SK-N-SH (cell line): Measurements from ENCODE around the gene GNAS. TPM values are rescaled to one million over a fixed set of nuclear protein-coding genes. Genes with fewer than 3 reads are reported as not detected.

Experiments used
- CTCF ChIA-PET: fragments of 300-600, 350-600 bp; formaldehyde crosslinking; extraction: SDS; loops from one replicate; lab custom pipeline; 2021; lab: Yijun Ruan, JAX
- POLR2A ChIA-PET: fragments of 350-600 bp; sonication (Branson Sonifier 250); formaldehyde crosslinking; extraction: SDS; loops from one replicate; lab custom pipeline; 2020; ENCODE audit warnings: antibody characterized with exemption, inconsistent platforms; lab: Yijun Ruan, JAX
- DNase-seq: peaks from one replicate; pipeline ENCODE4 v3.0.0; 2012
- H2AFZ ChIP-seq: fragments of 200-600 bp; sonication (generic); 2 replicates; pipeline ENCODE4 v1.8.1; 2016; ENCODE audit warnings: antibody characterized with exemption, mild to moderate bottlenecking, low read depth
- H3F3A ChIP-seq: fragments of 200-600 bp; sonication (generic); replicated peaks from 2 replicates; pipeline ENCODE3; 2016; ENCODE audit warnings: antibody characterized with exemption, mild to moderate bottlenecking; ENCODE audit not compliant: insufficient read depth
- H3K27ac ChIP-seq, 2 experiments: fragments of 200-500 bp in 1 of 2; fragments of 200-600 bp in 1 of 2; sonication (Bioruptor generic) in 1 of 2; sonication (generic), shearing (Covaris generic) in 1 of 2; 2 replicates each; pipeline versions ENCODE4 v1.5.1 to v1.6.1; 2014 to 2016; ENCODE audit warnings: low read depth in 2 of 2, inconsistent platforms in 1 of 2, low read length in 1 of 2, mild to moderate bottlenecking in 1 of 2, mixed read lengths in 1 of 2
- H3K27me3 ChIP-seq: fragments of 200-600 bp; sonication (generic), shearing (Covaris generic); 2 replicates; pipeline ENCODE4 v1.6.1; 2016; ENCODE audit warnings: mixed run types; ENCODE audit not compliant: insufficient read depth
- H3K36me3 ChIP-seq, 2 experiments: fragments of 200-500 bp in 1 of 2; fragments of 200-600 bp in 1 of 2; sonication (Bioruptor generic) in 1 of 2; sonication (generic) in 1 of 2; replicated peaks in 1 of 2; 2 replicates each; pipeline versions ENCODE3 to v1.5.1; 2014 to 2016; ENCODE audit warnings: low read length in 1 of 2, mild to moderate bottlenecking in 1 of 2; ENCODE audit not compliant: insufficient read depth in 2 of 2, control insufficient read depth in 1 of 2
- H3K4me1 ChIP-seq, 2 experiments: fragments of 200-500 bp in 1 of 2; fragments of 200-600 bp in 1 of 2; sonication (Bioruptor generic) in 1 of 2; sonication (generic), shearing (Covaris generic) in 1 of 2; 2 replicates each; pipeline versions ENCODE4 v1.5.1 to v1.6.1; 2014 to 2016; ENCODE audit warnings: low read depth in 1 of 2, low read length in 1 of 2, mixed run types in 1 of 2; ENCODE audit not compliant: insufficient read depth in 2 of 2, control insufficient read depth in 1 of 2
- H3K4me2 ChIP-seq: fragments of 200-600 bp; sonication (generic), shearing (Covaris generic); 2 replicates; pipeline ENCODE4 v1.6.1; 2017; ENCODE audit warnings: mixed run types
- H3K4me3 ChIP-seq, 2 experiments: fragments of 200-500 bp in 1 of 2; fragments of 200-600 bp in 1 of 2; sonication (Bioruptor generic) in 1 of 2; sonication (generic), shearing (Covaris generic) in 1 of 2; 2 replicates each; pipeline versions ENCODE4 v1.5.1 to v1.8.1; 2014 to 2016; ENCODE audit warnings: low read depth in 2 of 2, inconsistent platforms in 1 of 2, low read length in 1 of 2, mild to moderate bottlenecking in 1 of 2, mixed read lengths in 1 of 2, moderate library complexity in 1 of 2
- H3K79me2 ChIP-seq: fragments of 200-600 bp; sonication (generic); 2 replicates; pipeline ENCODE4 v1.8.1; 2017; ENCODE audit warnings: mild to moderate bottlenecking; ENCODE audit not compliant: insufficient read depth
- H3K9ac ChIP-seq: fragments of 200-600 bp; sonication (generic); 2 replicates; pipeline ENCODE4 v1.6.1; 2017; ENCODE audit warnings: mixed run types
- H3K9me2 ChIP-seq: fragments of 200-600 bp; sonication (generic); 2 replicates; pipeline ENCODE4 v1.6.1; 2017; ENCODE audit warnings: mixed run types
- H3K9me3 ChIP-seq: fragments of 200-600 bp; sonication (generic); 2 replicates; pipeline ENCODE4 v1.6.1; 2017; ENCODE audit warnings: mixed run types, mild to moderate bottlenecking, moderate library complexity
- H4K20me1 ChIP-seq: fragments of 200-600 bp; sonication (generic); 2 replicates; pipeline ENCODE4 v1.6.1; 2017; ENCODE audit warnings: mild to moderate bottlenecking, mixed run types; ENCODE audit not compliant: insufficient read depth
- CHD2 ChIP-seq: fragments of 150-350 bp; IDR thresholded peaks from 2 replicates; pipeline ENCODE4 v1.6.1; 2018; ENCODE audit warnings: low read length; ENCODE audit not compliant: partially characterized antibody
- EZH2phosphoT487 ChIP-seq: fragments of 200-600 bp; sonication (generic); IDR thresholded peaks from 2 replicates; pipeline ENCODE4 v1.6.1; 2017; ENCODE audit warnings: low read depth, mixed run types, mild to moderate bottlenecking, antibody characterized with exemption, moderate library complexity, borderline replicate concordance
- GABPA ChIP-seq: IDR thresholded peaks from 2 replicates; pipeline ENCODE4 v1.4.0; 2012; ENCODE audit warnings: low read depth, mild to moderate bottlenecking
- GATA2 ChIP-seq: sonication (generic); formaldehyde crosslinking; IDR thresholded peaks from 2 replicates; pipeline ENCODE4 v1.5.0; 2020; ENCODE audit warnings: mild to moderate bottlenecking, missing genetic modification reagents
- MAX ChIP-seq: IDR thresholded peaks from 2 replicates; pipeline ENCODE4 v1.4.0; 2012; ENCODE audit warnings: low read depth
- NFIC ChIP-seq: IDR thresholded peaks from 2 replicates; pipeline ENCODE4 v1.4.0; 2012; ENCODE audit warnings: borderline replicate concordance
- PBX3 ChIP-seq: IDR thresholded peaks from 2 replicates; pipeline ENCODE4; 2012
- SMC3 ChIP-seq: IDR thresholded peaks from 2 replicates; pipeline ENCODE4 v1.6.1; 2012; ENCODE audit warnings: low read depth, low read length, improper control_type of control experiment
- TEAD4 ChIP-seq: IDR thresholded peaks from 2 replicates; pipeline ENCODE4 v1.4.0; 2012; ENCODE audit warnings: mild to moderate bottlenecking, borderline replicate concordance; ENCODE audit not compliant: insufficient read depth
- USF1 ChIP-seq: IDR thresholded peaks from 2 replicates; pipeline ENCODE4 v1.4.0; 2012; ENCODE audit warnings: low read depth, borderline replicate concordance
- YY1 ChIP-seq: IDR thresholded peaks from 2 replicates; pipeline ENCODE4 v1.4.0; 2012; ENCODE audit warnings: low read depth, mild to moderate bottlenecking
- WGBS: methylation state at CpG from one replicate; pipeline ENCODE4 v1.1.6; 2017; ENCODE audit warnings: low lambda C conversion rate; 5-methylcytosine and 5-hydroxymethylcytosine counted together
- polyA plus RNA-seq, 3 experiments: library from polyadenylated mRNA; depleted of rRNA; stranded (reverse); fragments of >200 nt; gene quantifications; 2 replicates each; pipeline ENCODE4 v1.2.3, GENCODE V29; 2012
- TF ChIP-seq, protein P1 (sequence below): fragments of 150-350 bp; IDR thresholded peaks from 2 replicates; pipeline ENCODE4 v1.6.1; 2017; ENCODE audit warnings: antibody characterized with exemption, low read length, low read depth, borderline replicate concordance
- TF ChIP-seq, protein P2 (sequence below): fragments of 200-600 bp; sonication (generic); IDR thresholded peaks from 2 replicates; pipeline ENCODE4 v1.6.1; 2017; ENCODE audit warnings: antibody characterized with exemption, mild to moderate bottlenecking, moderate library complexity

The GNAS gene
- polyA plus RNA-seq, 1 of the 3 experiments (the other 2 are of a cell fraction): 1,562 TPM

GRCh38 chr20:58811334-58811733 is 41.2 kb upstream of the GNAS start:
- no peaks in the 10 kb centered on the region for H3K27me3 ChIP-seq
- H3F3A ChIP-seq: no peaks in the 10 kb centered on the region
- H3K9me2 ChIP-seq: no peaks in the 10 kb centered on the region
- TF ChIP-seq YY1 (no peak), USF1 (no peak), MAX (no peak), GATA2 (CRISPR knock-in tag) (no peak), PBX3 (no peak), CHD2 (no peak), SMC3 (no peak)
- TF ChIP-seq, protein P1, sequence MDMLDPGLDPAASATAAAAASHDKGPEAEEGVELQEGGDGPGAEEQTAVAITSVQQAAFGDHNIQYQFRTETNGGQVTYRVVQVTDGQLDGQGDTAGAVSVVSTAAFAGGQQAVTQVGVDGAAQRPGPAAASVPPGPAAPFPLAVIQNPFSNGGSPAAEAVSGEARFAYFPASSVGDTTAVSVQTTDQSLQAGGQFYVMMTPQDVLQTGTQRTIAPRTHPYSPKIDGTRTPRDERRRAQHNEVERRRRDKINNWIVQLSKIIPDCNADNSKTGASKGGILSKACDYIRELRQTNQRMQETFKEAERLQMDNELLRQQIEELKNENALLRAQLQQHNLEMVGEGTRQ: no peak
- H3K4me2 ChIP-seq: no peak overlapping the region
- 90% methylated on average over 13 of the region's 13 CpGs for WGBS
- H3K4me3 ChIP-seq: no peak overlapping the region
- POLR2A ChIA-PET: no interaction called here
- H2AFZ ChIP-seq: no peak overlapping the region
- H3K4me1 ChIP-seq: no peaks in the 10 kb centered on the region
- no peaks in the 10 kb centered on the region for H3K9me3 ChIP-seq
- no peak overlapping the region for H3K27ac ChIP-seq
- H3K9ac ChIP-seq: no peak overlapping the region
- DNase-seq: no peak
- no peaks in the 10 kb centered on the region for H3K79me2 ChIP-seq
- CTCF ChIA-PET: interaction anchor here (0.7 kb wide), 1 partner anchor 10 kb away, joined by 3 read pairs; no protein-coding TSS in a partner anchor
- no peaks in the 10 kb centered on the region for H3K36me3 ChIP-seq
- no peaks in the 10 kb centered on the region for H4K20me1 ChIP-seq

DNA sequence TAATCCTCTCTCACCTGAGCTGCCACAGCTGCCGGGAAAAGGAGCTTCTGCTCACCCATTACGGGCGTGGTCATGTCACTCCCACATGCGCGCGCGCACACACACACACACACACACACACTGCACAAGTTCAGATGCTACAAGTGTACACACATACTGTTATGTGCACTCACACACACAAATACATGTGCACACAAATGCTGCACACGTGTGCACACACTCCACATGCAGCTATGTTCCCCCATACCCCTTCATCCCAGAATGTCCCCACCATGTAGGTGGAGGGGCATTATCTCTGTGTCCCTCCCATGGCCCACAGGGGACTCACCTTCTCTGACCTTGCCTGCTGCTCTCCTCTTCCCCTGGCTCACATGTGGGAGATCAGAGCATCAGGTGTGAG is 39.1 kb upstream of the GNAS start:
- H3K9me2 ChIP-seq: no peaks in the 10 kb centered on the region
- no peak for DNase-seq
- H3K4me2 ChIP-seq: no peak overlapping the region
- no peaks in the 10 kb centered on the region for H3K9me3 ChIP-seq
- no peaks in the 10 kb centered on the region for H4K20me1 ChIP-seq
- no peaks in the 10 kb centered on the region for H3K79me2 ChIP-seq
- no peaks in the 10 kb centered on the region for H3F3A ChIP-seq
- H2AFZ ChIP-seq: no peak overlapping the region
- no peak overlapping the region for H3K27ac ChIP-seq
- no peak overlapping the region for H3K4me3 ChIP-seq
- WGBS: 73% methylated on average over 7 of the region's 8 CpGs
- H3K9ac ChIP-seq: no peak overlapping the region
- H3K4me1 ChIP-seq: no peaks in the 10 kb centered on the region
- CTCF ChIA-PET: interaction anchor here (1.1 kb wide), 1 partner anchor 156 kb away, joined by 3 read pairs; no protein-coding TSS in a partner anchor
- H3K27me3 ChIP-seq: no peaks in the 10 kb centered on the region
- POLR2A ChIA-PET: no interaction called here
- TF ChIP-seq NFIC (no peak), TEAD4 (no peak), EZH2phosphoT487 (no peak), CHD2 (no peak), GATA2 (CRISPR knock-in tag) (no peak), GABPA (no peak)
- TF ChIP-seq, protein P2, sequence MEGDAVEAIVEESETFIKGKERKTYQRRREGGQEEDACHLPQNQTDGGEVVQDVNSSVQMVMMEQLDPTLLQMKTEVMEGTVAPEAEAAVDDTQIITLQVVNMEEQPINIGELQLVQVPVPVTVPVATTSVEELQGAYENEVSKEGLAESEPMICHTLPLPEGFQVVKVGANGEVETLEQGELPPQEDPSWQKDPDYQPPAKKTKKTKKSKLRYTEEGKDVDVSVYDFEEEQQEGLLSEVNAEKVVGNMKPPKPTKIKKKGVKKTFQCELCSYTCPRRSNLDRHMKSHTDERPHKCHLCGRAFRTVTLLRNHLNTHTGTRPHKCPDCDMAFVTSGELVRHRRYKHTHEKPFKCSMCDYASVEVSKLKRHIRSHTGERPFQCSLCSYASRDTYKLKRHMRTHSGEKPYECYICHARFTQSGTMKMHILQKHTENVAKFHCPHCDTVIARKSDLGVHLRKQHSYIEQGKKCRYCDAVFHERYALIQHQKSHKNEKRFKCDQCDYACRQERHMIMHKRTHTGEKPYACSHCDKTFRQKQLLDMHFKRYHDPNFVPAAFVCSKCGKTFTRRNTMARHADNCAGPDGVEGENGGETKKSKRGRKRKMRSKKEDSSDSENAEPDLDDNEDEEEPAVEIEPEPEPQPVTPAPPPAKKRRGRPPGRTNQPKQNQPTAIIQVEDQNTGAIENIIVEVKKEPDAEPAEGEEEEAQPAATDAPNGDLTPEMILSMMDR: no peak
- no peaks in the 10 kb centered on the region for H3K36me3 ChIP-seq
